Sigmoid colon (tissue), 7 donors: ENCODE measurements around the gene RNF26. TPM values are rescaled to one million over a fixed set of nuclear protein-coding genes. Genes with fewer than 3 reads are reported as not detected.

Experiments used
- DNase-seq: peaks from one replicate; pipeline ENCODE4 v3.0.0-alpha.2; 2019
- H3K27ac ChIP-seq, 4 donors: fragments of 200-600 bp; sonication (generic); one replicate each; pipeline ENCODE4 v1.5.1; 2016 to 2019; ENCODE audit warnings: mild to moderate bottlenecking in 1 of 4
- H3K27me3 ChIP-seq, 3 donors: fragments of 200-600 bp; sonication (generic); one replicate each; pipeline ENCODE4 v1.5.1; 2019; ENCODE audit warnings: mild to moderate bottlenecking in 1 of 3
- H3K36me3 ChIP-seq, 4 donors: fragments of 200-600 bp; sonication (generic); one replicate each; pipeline ENCODE4 v1.5.1; 2016 to 2019
- H3K4me1 ChIP-seq, 4 donors: fragments of 200-600 bp; sonication (generic); one replicate each; pipeline ENCODE4 v1.5.1; 2017 to 2019
- H3K4me3 ChIP-seq, 4 donors: fragments of 200-600 bp; sonication (generic); one replicate each; pipeline ENCODE4 v1.5.1; 2017 to 2019; ENCODE audit warnings: mild to moderate bottlenecking in 2 of 4, moderate library complexity in 1 of 4
- H3K9me3 ChIP-seq, 4 donors: fragments of 200-600 bp in 3 of 4; sonication (generic) in 3 of 4; one replicate each; pipeline versions ENCODE4 v1.5.1 to v1.6.1; 2013 to 2019
- CTCF ChIP-seq, 4 experiments: fragments of 450-650 bp in 3 of 4; fragments of 200-600 bp in 1 of 4; IDR thresholded peaks; one replicate each; pipeline ENCODE4 v1.5.1; 2016 to 2019; ENCODE audit warnings: antibody characterized with exemption in 4 of 4, mild to moderate bottlenecking in 3 of 4, moderate library complexity in 2 of 4
- EP300 ChIP-seq, 4 donors: sonication (generic); formaldehyde crosslinking; IDR thresholded peaks; one replicate each; pipeline ENCODE4 v1.6.1; 2017; ENCODE audit warnings: antibody characterized with exemption in 4 of 4
- POLR2A ChIP-seq, 2 donors: fragments of 450-650 bp; IDR thresholded peaks; one replicate each; pipeline ENCODE4 v1.6.1; 2016; ENCODE audit warnings: antibody characterized with exemption in 2 of 2, mild to moderate bottlenecking in 2 of 2, moderate library complexity in 2 of 2
- POLR2AphosphoS5 ChIP-seq, 4 donors: sonication (generic); formaldehyde crosslinking; IDR thresholded peaks; one replicate each; pipeline ENCODE4 v1.6.1; 2017; ENCODE audit warnings: antibody characterized with exemption in 4 of 4
- WGBS, 2 donors: extraction: QIAGEN DNeasy Blood & Tissue Kit; methylation state at CpG; one replicate each; pipeline ENCODE4 v1.1.7; 2013; 5-methylcytosine and 5-hydroxymethylcytosine counted together
- intact Hi-C: fragments of 100-400 bp; cut with DNase I; formaldehyde crosslinking; loops from one replicate; pipeline ENCODE4 v1.15.1; 2023
- polyA plus RNA-seq, 3 donors: library from polyadenylated mRNA; stranded (reverse); fragments of 200-250 nt; gene quantifications; one replicate each; pipeline ENCODE4 v1.2.3, GENCODE V29; 2013
- total RNA-seq, 4 donors: library from RNA; depleted of rRNA; stranded (reverse); fragments of >200 nt; gene quantifications; one replicate each; pipeline ENCODE4 v1.1.0, GENCODE V29; 2016
- donor health status: healthy with polysubstance abuse.
- donor health status: Bipolar disorder and iron deficiency.
- donor health status: healthy.

The RNF26 gene
- total and polyA plus RNA-seq, 7 donors, result 6.2 to 26.1 (median 10.7) TPM

- Histone ChIP-seq H3K4me3 (no peak overlapping the region), H3K4me1 (peaks cover 0 to 70% (median 62%) of the 10 kb centered on the region in 4 donors), H3K27me3 (peaks cover 0 to 19% (median 12%) of the 10 kb centered on the region in 3 donors), H3K27ac (peak overlapping the region; percentile 80 to 92 (median 84)), H3K36me3 (peaks cover 0 to 9% (median 0%) of the 10 kb centered on the region in 4 donors), H3K9me3 (no peaks in the 10 kb centered on the region)
- intact Hi-C loops, result loop anchor here (1.0 kb wide), 1 partner anchor 131 kb away; the partner anchor contains the start of gene CBL
- 71 to 77% methylated on average over 9 of the region's 9 CpGs for WGBS, 2 donors
- DNase-seq, result peak; percentile 75
- TF ChIP-seq POLR2A (IDR thresholded peaks at IDR 0.05), result no peak
- no peak for TF ChIP-seq CTCF (IDR thresholded peaks at IDR 0.05)
- TF ChIP-seq EP300 (IDR thresholded peaks at IDR 0.05), result no peak
- no peak for TF ChIP-seq POLR2AphosphoS5 (IDR thresholded peaks at IDR 0.05)
These were observed 3.4 kb downstream of the RNF26 start for GRCh38 chr11:119337581-119338317.

- TF ChIP-seq POLR2AphosphoS5 (IDR thresholded peaks at IDR 0.05) (no peak), EP300 (IDR thresholded peaks at IDR 0.05) (no peak), CTCF (IDR thresholded peaks at IDR 0.05) (peak; percentile 74 to 83 (median 78))
- DNase-seq, result peak; percentile 88
- intact Hi-C loops, result loop anchor here (1.0 kb wide), 1 partner anchor 132 kb away; the partner anchor contains the start of gene CBL
- H3K9me3 ChIP-seq, result no peaks in the 10 kb centered on the region
- H3K36me3 ChIP-seq, result peaks cover 0 to 9% (median 0%) of the 10 kb centered on the region in 4 donors
- 22 to 23% methylated on average over 17 of the region's 17 CpGs for WGBS, 2 donors
- H3K4me1 ChIP-seq, result peaks cover 0 to 70% (median 62%) of the 10 kb centered on the region in 4 donors
- H3K27me3 ChIP-seq, result peaks cover 0 to 19% (median 12%) of the 10 kb centered on the region in 3 donors
- H3K4me3 ChIP-seq, result peak overlapping the region in 2 of 4 donors; percentile 63 to 73
- H3K27ac ChIP-seq, result peak overlapping the region; percentile 80 to 92 (median 84)
These were observed 4.1 kb downstream of the RNF26 start for GRCh38 chr11:119338318-119338890.

GRCh38 chr11:119338965-119339588 is 4.8 kb downstream of the RNF26 start:
- peaks cover 0 to 19% (median 12%) of the 10 kb centered on the region in 3 donors for H3K27me3 ChIP-seq
- DNase-seq, result no peak
- intact Hi-C loops, result loop anchor here (1.0 kb wide), 1 partner anchor 133 kb away; the partner anchor contains the start of gene CBL
- WGBS, 2 donors, result 66 to 75% methylated on average over 11 of the region's 11 CpGs
- peak overlapping the region; percentile 80 to 92 (median 84) for H3K27ac ChIP-seq
- H3K36me3 ChIP-seq, result peaks cover 0 to 9% (median 0%) of the 10 kb centered on the region in 4 donors
- TF ChIP-seq CTCF (IDR thresholded peaks at IDR 0.05), result no peak
- no peak for TF ChIP-seq POLR2A (IDR thresholded peaks at IDR 0.05)
- TF ChIP-seq EP300 (IDR thresholded peaks at IDR 0.05), result no peak
- no peak for TF ChIP-seq POLR2AphosphoS5 (IDR thresholded peaks at IDR 0.05)
- peak overlapping the region; percentile 51 to 73 (median 59) for H3K4me3 ChIP-seq
- peaks cover 0 to 70% (median 62%) of the 10 kb centered on the region in 4 donors for H3K4me1 ChIP-seq
- H3K9me3 ChIP-seq, result no peaks in the 10 kb centered on the region

GRCh38 chr11:119339589-119340334 is 5.4 kb downstream of the RNF26 start:
- peak in 2 of 4 donors; percentile 24 to 49 for TF ChIP-seq POLR2AphosphoS5 (IDR thresholded peaks at IDR 0.05)
- TF ChIP-seq CTCF (IDR thresholded peaks at IDR 0.05), result peak; percentile 61 to 92 (median 72)
- TF ChIP-seq POLR2A (IDR thresholded peaks at IDR 0.05), result no peak
- no peaks in the 10 kb centered on the region for H3K9me3 ChIP-seq
- peak overlapping the region; percentile 51 to 73 (median 59) for H3K4me3 ChIP-seq
- H3K27ac ChIP-seq, result peak overlapping the region; percentile 80 to 92 (median 84)
- H3K27me3 ChIP-seq, result peaks cover 0 to 19% (median 12%) of the 10 kb centered on the region in 3 donors
- intact Hi-C loops, result loop anchor here (5.0 kb wide), 1 partner anchor 43 kb away; the partner anchor contains the start of gene USP2
- peaks cover 0 to 9% (median 0%) of the 10 kb centered on the region in 4 donors for H3K36me3 ChIP-seq
- DNase-seq, result peak; percentile 88
- H3K4me1 ChIP-seq, result peaks cover 0 to 68% (median 61%) of the 10 kb centered on the region in 4 donors
- WGBS, 2 donors, result 4 to 5% methylated on average over 86 of the region's 86 CpGs
